Cardiac muscle cell (in vitro differentiated cells and primary cell): Measurements from ENCODE around the gene PLK2. TPM values are rescaled to one million over a fixed set of nuclear protein-coding genes. Genes with fewer than 3 reads are reported as not detected.

Experiments
- DNase-seq, 2 donors: peaks; one replicate each; pipeline versions ENCODE4 v3.0.0 to v3.0.0-alpha.2; 2010 to 2017; ENCODE audit warnings: low read depth in 1 of 2, low spot score in 1 of 2
- H3K27ac ChIP-seq: fragments of 200-600 bp; sonication (generic); 2 replicates; pipeline ENCODE4 v1.5.1; 2016
- H3K27me3 ChIP-seq: fragments of 200-600 bp; sonication (generic); 2 replicates; pipeline ENCODE4 v1.6.0; 2016; ENCODE audit warnings: control low read depth
- H3K36me3 ChIP-seq: fragments of 200-600 bp; sonication (generic); 2 replicates; pipeline ENCODE4 v1.5.1; 2016; ENCODE audit warnings: control low read depth
- H3K4me1 ChIP-seq: fragments of 200-600 bp; sonication (generic); 2 replicates; pipeline ENCODE4 v1.8.1; 2017; ENCODE audit warnings: low read depth, mild to moderate bottlenecking, mixed run types
- H3K4me3 ChIP-seq: fragments of 200-600 bp; sonication (generic); 2 replicates; pipeline ENCODE4 v1.5.1; 2016; ENCODE audit warnings: mild to moderate bottlenecking
- H3K9me3 ChIP-seq: fragments of 200-600 bp; sonication (generic); 2 replicates; pipeline ENCODE4 v1.5.1; 2017; ENCODE audit warnings: low read depth, mild to moderate bottlenecking, control low read depth
- polyA plus RNA-seq: library from polyadenylated mRNA; unstranded; fragments of >200 nt; fragmentation: Nextera tagmentation; extraction: Ambion mirVana; gene quantifications from 2 replicates; pipeline ENCODE4 v1.2.1, GENCODE V29; 2016
- total RNA-seq: library from RNA; depleted of rRNA; stranded (reverse); fragments of >200 nt; gene quantifications from 2 replicates; pipeline ENCODE4 v1.2.3, GENCODE V29; 2016
- TF ChIP-seq, protein P1 (sequence below): IDR thresholded peaks from 2 replicates; pipeline ENCODE4 v1.5.1; 2012; ENCODE audit warnings: low read depth, mild to moderate bottlenecking, low read length

Gene PLK2
- total and polyA plus RNA-seq, 2 experiments from 2014 or later: 25.1 to 147 TPM

- Histone ChIP-seq H3K9me3 (no peaks in the 10 kb centered on the region), H3K27ac (no peak overlapping the region), H3K36me3 (no peaks in the 10 kb centered on the region), H3K4me3 (no peak overlapping the region), H3K27me3 (no peaks in the 10 kb centered on the region), H3K4me1 (no peaks in the 10 kb centered on the region)
- DNase-seq: peak; percentile 52 to 82
- TF ChIP-seq, protein P1, sequence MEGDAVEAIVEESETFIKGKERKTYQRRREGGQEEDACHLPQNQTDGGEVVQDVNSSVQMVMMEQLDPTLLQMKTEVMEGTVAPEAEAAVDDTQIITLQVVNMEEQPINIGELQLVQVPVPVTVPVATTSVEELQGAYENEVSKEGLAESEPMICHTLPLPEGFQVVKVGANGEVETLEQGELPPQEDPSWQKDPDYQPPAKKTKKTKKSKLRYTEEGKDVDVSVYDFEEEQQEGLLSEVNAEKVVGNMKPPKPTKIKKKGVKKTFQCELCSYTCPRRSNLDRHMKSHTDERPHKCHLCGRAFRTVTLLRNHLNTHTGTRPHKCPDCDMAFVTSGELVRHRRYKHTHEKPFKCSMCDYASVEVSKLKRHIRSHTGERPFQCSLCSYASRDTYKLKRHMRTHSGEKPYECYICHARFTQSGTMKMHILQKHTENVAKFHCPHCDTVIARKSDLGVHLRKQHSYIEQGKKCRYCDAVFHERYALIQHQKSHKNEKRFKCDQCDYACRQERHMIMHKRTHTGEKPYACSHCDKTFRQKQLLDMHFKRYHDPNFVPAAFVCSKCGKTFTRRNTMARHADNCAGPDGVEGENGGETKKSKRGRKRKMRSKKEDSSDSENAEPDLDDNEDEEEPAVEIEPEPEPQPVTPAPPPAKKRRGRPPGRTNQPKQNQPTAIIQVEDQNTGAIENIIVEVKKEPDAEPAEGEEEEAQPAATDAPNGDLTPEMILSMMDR: peak; percentile 41
Measured at GRCh38 chr5:58462623-58463230, 2.8 kb upstream of the PLK2 start.

DNA sequence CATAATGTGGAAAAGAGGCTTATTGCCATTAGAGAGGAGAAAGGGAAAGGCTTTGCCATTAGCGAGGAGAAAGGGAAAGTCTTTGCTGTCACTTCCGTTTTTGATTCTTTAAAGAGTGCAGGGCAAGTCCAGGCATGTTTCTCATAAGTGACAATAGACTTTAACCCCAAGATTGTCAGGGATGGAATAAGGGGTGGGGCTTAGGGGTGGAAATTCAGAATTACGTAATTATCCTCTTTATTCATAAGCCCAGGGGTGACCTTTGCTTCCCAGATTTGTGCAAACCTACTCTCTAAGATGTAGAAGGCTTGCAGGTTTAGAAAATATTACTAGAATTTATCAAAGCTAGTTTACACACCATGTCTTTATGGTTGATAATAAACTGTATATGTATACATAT, 2.3 kb upstream of the PLK2 start:
- no peak overlapping the region for H3K27ac ChIP-seq
- peak in 1 of 2 donors; percentile 32 for DNase-seq
- H3K27me3 ChIP-seq: no peaks in the 10 kb centered on the region
- H3K9me3 ChIP-seq: no peaks in the 10 kb centered on the region
- H3K4me1 ChIP-seq: no peaks in the 10 kb centered on the region
- H3K36me3 ChIP-seq: no peaks in the 10 kb centered on the region
- H3K4me3 ChIP-seq: no peak overlapping the region
- TF ChIP-seq, protein P1: no peak

GRCh38 chr5:58460732-58461286, 923 bp upstream of the PLK2 start:
- TF ChIP-seq, protein P1: peak; percentile 71
- Histone ChIP-seq H3K9me3 (no peaks in the 10 kb centered on the region), H3K4me1 (no peaks in the 10 kb centered on the region), H3K4me3 (peak overlapping the region; percentile 79), H3K27me3 (no peaks in the 10 kb centered on the region), H3K36me3 (peaks cover 9% of the 10 kb centered on the region), H3K27ac (peak overlapping the region; percentile 49)
- peak; percentile 92 to 93 for DNase-seq

DNA sequence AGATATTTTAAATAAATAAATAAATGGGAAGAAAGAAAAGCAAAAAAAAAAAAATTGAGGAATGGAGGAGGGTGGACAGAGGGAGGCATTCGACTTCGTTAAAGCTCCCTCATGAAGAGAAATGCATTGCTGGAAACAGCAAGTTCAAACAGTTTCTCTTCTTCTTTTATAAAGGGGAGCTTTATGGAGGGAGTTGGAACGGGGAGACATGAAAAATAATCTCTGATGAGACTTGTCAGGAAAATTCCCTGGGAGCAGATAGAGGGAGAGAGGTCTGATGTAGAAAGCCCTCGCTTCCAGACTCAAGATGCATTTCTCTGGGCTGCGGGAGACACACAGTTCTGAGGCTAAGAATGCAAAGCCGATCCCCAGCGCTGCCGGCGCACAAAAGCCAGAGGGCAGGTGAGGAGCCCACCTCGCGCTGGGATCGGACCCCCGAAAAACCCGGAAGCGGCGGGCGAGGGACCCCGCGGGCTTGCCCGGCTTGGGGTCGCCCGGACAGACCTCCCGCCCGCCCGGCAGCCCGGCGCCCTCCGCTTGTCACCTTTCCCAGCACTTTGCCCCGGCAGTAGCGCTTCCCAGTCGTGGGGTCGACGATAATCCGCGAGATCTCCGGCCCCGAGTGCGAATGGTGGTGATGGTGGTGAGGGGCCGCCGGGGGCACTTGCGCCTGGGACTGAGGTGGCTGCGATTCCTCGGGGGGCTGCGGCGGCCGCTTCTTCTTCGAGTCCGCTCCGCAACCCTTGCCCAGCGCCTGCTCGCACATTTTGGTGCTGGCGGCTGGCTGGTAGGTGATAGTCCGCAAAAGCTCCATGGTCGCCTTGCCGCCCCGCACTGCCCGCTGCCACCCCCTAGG, 512 bp downstream of the PLK2 start:
- TF ChIP-seq, protein P1: no peak
- H3K4me1 ChIP-seq: no peaks in the 10 kb centered on the region
- H3K4me3 ChIP-seq: peak overlapping the region; percentile 79
- H3K27me3 ChIP-seq: no peaks in the 10 kb centered on the region
- DNase-seq: peak; percentile 56 to 57
- peaks cover 23% of the 10 kb centered on the region for H3K36me3 ChIP-seq
- H3K27ac ChIP-seq: peak overlapping the region; percentile 49
- H3K9me3 ChIP-seq: no peaks in the 10 kb centered on the region

- peak overlapping the region; percentile 79 for H3K4me3 ChIP-seq
- no peaks in the 10 kb centered on the region for H3K9me3 ChIP-seq
- H3K27ac ChIP-seq: no peak overlapping the region
- H3K36me3 ChIP-seq: peaks cover 27% of the 10 kb centered on the region
- TF ChIP-seq, protein P1: no peak
- DNase-seq: peak in 1 of 2 donors; percentile 49
- no peaks in the 10 kb centered on the region for H3K4me1 ChIP-seq
- no peaks in the 10 kb centered on the region for H3K27me3 ChIP-seq
Measured at GRCh38 chr5:58458743-58459145, 1.1 kb downstream of the PLK2 start.
